ACC112 (cell line): Measurements from ENCODE around the gene PAEP.
"Not testable (repeated sequence)": the region's sequence is repeated elsewhere in the genome, so short reads cannot be mapped to it uniquely, and the experiment has no call there.

ENCODE experiments used
- H2AFZ ChIP-seq: fragments of 200-600 bp; sonication (generic); one replicate; pipeline ENCODE4 v1.6.0; 2017; ENCODE audit warnings: antibody characterized with exemption, low read length; ENCODE audit not compliant: unreplicated experiment
- H3K27ac ChIP-seq: fragments of 200-600 bp; sonication (generic); 2 replicates; pipeline ENCODE4 v1.5.1; 2014; ENCODE audit warnings: low read depth, mild to moderate bottlenecking, antibody characterized with exemption, low read length, moderate library complexity
- H3K27me3 ChIP-seq: fragments of 200-600 bp; sonication (generic); 2 replicates; pipeline ENCODE4 v1.6.1; 2014; ENCODE audit warnings: mild to moderate bottlenecking, antibody characterized with exemption, low read length, moderate library complexity, mixed read lengths; ENCODE audit not compliant: insufficient read depth
- H3K36me3 ChIP-seq: fragments of 200-600 bp; sonication (generic); 2 replicates; pipeline ENCODE4 v1.6.1; 2016; ENCODE audit warnings: mild to moderate bottlenecking, antibody characterized with exemption, low read length, moderate library complexity, mixed read lengths; ENCODE audit not compliant: insufficient read depth
- H3K4me1 ChIP-seq: fragments of 200-600 bp; sonication (generic); one replicate; pipeline ENCODE4 v1.6.1; 2016; ENCODE audit warnings: low read length, mixed read lengths; ENCODE audit not compliant: insufficient read depth, unreplicated experiment, control insufficient read depth
- H3K4me3 ChIP-seq: fragments of 200-600 bp; sonication (generic); 2 replicates; pipeline ENCODE4 v1.5.1; 2014; ENCODE audit warnings: mild to moderate bottlenecking, low read depth, low read length
- H3K79me2 ChIP-seq: fragments of 200-600 bp; sonication (generic); one replicate; pipeline ENCODE4 v1.6.0; 2016; ENCODE audit warnings: low read length; ENCODE audit not compliant: control insufficient read depth, unreplicated experiment, insufficient read depth

Gene PAEP

DNA sequence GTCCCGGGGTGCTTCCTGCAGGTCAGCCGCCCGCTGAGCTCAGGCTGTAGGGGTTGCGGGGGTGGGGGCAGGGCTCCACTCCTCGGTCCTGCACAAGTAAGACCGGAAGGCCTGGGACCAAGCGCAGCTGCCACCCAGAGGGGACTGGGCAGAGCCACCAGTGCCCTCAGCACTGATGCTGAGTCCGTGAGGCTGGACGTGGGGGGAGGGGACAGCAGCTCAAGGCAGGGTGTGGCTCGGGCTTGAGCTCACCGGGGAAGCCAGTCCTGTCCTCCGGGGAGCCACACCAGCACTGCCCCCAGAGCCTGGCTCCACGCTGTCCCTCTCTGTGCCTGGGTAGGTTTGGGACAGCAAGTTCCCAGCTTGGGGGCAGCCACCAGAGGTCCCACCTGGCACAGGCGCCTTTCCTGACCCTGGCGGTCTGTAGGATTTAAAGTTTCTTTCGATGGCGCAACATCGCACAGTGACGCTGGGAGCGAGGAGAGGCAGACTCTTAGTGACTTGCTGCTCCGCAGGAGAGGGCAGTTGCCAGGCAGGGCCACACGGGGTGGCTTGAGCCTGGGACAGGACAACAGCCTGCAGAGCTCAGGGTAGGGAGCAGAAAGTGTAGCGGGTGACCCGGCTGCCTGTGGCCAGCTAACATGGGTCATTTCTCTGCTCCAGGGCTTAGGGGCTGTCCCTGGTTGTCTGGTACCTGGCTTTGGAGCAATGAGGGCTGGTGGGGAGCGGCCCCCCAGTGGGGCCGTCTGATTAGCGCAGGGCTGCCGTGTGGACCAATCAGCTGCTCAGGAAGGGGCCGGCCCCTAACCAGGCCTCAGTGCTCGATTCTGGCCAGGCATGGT is 34.6 kb upstream of the PAEP start:
- Histone ChIP-seq H3K4me3 (no peak overlapping the region), H3K79me2 (no peaks in the 10 kb centered on the region), H3K27me3 (peaks cover 18% of the 10 kb centered on the region), H3K36me3 (no peaks in the 10 kb centered on the region), H3K27ac (no peak overlapping the region), H2AFZ (no peak overlapping the region), H3K4me1 (no peaks in the 10 kb centered on the region)

DNA sequence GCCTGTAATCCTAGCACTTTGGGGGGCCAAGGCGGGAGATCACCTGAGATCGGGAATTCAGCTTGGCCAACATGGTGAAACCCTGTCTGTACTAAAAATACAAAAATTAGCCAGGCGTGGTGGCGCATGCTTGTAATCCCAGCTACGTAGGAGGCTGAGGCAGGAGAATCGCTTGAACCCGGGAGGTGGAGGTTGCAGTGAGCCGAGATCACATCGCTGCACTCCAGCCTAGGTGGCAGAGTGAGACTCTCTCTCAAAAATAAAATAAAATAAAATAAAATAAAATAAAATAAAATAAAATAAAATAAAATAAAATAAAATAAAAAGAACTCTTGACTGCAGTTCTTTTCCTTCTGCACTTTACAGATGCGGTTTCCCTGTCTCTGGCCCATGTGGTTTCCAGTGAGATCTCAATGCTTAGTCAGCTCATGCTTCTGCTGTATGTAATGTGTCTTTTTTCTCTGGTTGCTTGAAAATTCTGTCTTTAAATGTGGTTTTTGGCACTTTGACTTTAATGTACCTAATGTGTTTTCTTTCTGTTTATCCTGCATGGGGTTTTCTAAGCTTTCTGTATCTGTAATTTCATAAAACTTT is 32.6 kb upstream of the PAEP start:
- H2AFZ ChIP-seq, H3K4me3 ChIP-seq, H3K36me3 ChIP-seq, H3K27ac ChIP-seq, H3K4me1 ChIP-seq, H3K79me2 ChIP-seq: not testable (repeated sequence)
- peaks cover 32% of the 10 kb centered on the region for H3K27me3 ChIP-seq

DNA sequence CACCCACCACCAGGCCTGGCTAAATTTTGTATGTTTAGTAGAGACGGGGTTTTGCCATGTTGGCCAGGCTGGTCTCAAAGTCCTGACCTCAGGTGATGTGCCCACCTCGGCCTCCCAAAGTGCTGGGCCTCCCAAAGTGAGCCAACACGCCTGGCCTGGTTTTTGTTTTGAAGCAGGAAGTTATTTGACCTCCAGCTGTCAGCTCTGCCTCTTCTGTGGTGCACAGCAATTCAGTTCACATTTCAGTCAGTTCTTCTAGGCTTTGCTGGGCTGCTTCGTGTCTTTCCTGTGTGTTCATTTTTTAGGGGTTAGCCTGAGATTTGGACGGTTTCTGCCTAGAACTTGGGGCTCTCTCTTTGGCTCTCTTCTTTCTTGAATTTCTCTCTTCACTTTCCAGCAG is 31.4 kb upstream of the PAEP start:
- no peak overlapping the region for H2AFZ ChIP-seq
- H3K36me3 ChIP-seq, result no peaks in the 10 kb centered on the region
- H3K4me1 ChIP-seq, result no peaks in the 10 kb centered on the region
- H3K27me3 ChIP-seq, result peaks cover 41% of the 10 kb centered on the region
- H3K79me2 ChIP-seq, result no peaks in the 10 kb centered on the region
- no peak overlapping the region for H3K27ac ChIP-seq
- H3K4me3 ChIP-seq, result no peak overlapping the region

DNA sequence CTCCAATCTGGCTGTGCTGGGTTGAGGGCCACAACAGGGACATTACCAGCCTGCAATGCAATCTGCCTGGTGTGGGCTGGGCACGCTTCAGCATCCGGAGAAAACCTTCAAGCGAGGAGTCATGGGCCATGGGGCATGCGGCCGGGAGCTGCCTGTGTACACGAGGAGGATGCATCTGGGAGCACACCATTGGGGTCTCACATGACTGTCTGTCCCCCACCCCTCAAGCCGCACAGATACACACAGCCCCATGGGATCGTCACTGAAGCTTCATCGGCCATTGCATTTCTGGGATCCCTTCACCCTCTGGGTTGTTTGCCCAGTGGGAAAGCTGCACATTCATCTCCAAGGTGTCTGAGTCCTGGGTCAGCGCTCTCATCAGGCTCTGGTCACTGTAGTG is 30.5 kb upstream of the PAEP start:
- Histone ChIP-seq H3K27ac (no peak overlapping the region), H2AFZ (no peak overlapping the region), H3K27me3 (peaks cover 41% of the 10 kb centered on the region), H3K79me2 (no peaks in the 10 kb centered on the region), H3K4me3 (no peak overlapping the region), H3K4me1 (no peaks in the 10 kb centered on the region), H3K36me3 (no peaks in the 10 kb centered on the region)

DNA sequence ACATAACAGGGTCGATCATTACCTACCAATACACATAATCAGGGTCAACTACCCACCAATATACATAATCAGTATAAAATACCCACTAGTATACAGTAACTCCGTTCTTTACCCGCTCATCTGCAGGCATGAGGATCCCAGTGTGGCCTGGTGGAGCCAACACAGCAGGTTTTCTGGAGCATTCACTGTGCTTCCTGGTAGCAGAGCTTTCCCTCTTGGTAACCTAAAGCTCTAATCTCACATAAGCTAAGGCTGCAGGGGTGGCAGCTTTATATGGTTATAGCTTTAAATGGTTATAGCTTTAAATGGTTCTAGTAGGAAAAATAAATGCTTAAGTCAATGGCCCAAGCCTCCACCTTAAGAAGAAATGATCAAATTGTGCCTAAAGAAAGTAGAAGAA is 28.4 kb upstream of the PAEP start:
- H3K27ac ChIP-seq, result no peak overlapping the region
- H2AFZ ChIP-seq, result no peak overlapping the region
- no peaks in the 10 kb centered on the region for H3K36me3 ChIP-seq
- H3K27me3 ChIP-seq, result peaks cover 59% of the 10 kb centered on the region
- no peaks in the 10 kb centered on the region for H3K79me2 ChIP-seq
- H3K4me1 ChIP-seq, result peaks cover 3% of the 10 kb centered on the region
- H3K4me3 ChIP-seq, result no peak overlapping the region

DNA sequence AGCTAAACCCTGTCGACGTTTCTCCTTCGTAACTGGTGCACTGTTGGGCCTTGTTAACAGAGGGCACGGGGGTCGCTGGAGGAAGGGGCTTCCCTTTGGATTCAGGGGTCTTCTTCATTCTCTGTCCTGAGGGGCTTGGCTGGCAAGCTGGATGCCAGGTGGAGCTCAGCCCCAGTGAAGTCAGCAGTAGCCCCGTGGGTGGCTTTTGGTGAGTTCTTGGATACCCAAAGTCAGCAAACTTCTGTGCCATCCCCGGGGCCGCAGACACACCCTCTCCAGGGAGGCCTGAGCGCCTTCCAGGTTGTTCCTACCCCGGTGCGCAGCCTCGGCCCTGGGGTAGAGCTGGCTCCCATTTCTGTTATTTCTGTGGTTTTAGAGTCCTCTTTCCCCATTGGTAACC is 27.9 kb upstream of the PAEP start:
- Histone ChIP-seq H3K4me1 (peaks cover 3% of the 10 kb centered on the region), H2AFZ (no peak overlapping the region), H3K27ac (no peak overlapping the region), H3K27me3 (peaks cover 64% of the 10 kb centered on the region), H3K36me3 (no peaks in the 10 kb centered on the region), H3K79me2 (no peaks in the 10 kb centered on the region), H3K4me3 (no peak overlapping the region)

DNA sequence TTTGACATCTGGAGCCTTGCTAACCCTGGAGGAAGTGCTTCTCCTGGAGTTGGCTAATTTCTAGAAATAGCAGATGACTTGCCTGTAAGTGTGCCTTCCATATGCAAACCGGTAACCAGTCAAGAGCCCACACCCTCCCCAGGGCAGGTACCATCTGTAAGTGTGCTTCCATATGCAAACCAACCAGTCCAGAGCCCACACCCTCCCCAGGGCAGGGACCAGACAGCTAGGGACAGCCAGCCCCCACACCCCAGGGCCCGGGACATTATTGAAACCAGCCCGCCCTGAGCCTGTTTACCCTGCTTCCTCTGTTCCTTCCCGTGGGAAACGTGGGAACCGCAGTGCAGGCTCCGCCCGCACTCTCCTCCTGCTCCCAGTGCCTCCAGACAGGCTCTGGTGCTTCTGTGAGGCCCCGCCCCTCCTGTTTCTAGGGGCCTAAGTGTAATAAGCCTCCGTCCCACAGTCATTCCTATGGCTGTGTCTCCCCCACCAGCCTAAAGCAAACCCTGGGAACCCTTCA is 27.3 kb upstream of the PAEP start:
- H2AFZ ChIP-seq, H3K79me2 ChIP-seq, H3K36me3 ChIP-seq, H3K27ac ChIP-seq, H3K4me1 ChIP-seq, H3K4me3 ChIP-seq: not testable (repeated sequence)
- H3K27me3 ChIP-seq, result peaks cover 68% of the 10 kb centered on the region

DNA sequence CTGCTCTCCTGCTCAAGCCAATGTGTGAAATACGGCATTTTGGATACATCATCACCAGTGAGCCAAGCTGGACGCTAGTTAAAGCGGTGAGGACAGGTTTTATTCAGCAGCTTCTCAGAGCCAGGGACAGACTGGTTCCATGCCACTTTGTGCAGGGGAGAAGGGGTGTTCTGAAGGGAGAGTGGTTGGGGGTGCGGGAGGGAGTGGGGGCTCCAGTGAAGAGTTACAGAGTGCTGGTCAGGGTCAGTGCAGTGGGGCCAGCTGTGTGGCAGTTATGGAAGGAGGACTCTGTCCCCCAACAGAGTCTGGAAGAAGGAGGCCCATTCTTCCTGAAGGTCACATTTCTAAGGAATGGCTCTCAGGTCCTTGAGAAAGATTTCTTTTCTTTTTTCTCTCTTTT is 26.7 kb upstream of the PAEP start:
- H3K36me3 ChIP-seq, H2AFZ ChIP-seq, H3K4me3 ChIP-seq, H3K79me2 ChIP-seq, H3K4me1 ChIP-seq, H3K27ac ChIP-seq: not testable (repeated sequence)
- peaks cover 70% of the 10 kb centered on the region for H3K27me3 ChIP-seq

DNA sequence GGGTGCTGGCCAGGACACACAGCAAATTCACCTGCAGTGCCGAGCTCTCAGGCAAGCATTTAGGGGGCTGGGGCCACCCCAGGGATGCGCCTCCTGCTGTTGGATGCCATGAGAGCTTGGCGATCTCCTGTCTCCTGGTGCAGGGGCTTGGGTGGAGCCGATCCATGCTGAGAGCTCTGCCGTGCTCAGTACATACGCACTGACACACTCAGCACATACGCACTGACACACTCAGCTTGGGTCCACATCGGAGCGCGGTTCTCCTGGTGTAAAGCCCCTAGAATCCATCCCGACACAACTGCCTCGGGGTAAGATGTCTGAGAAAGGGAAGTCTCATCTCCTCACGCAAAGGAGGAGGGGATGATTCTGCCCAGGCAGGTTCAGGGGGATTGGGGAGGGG is 25.9 kb upstream of the PAEP start:
- not testable (repeated sequence) for H3K27ac ChIP-seq, H3K36me3 ChIP-seq, H2AFZ ChIP-seq, H3K4me1 ChIP-seq, H3K4me3 ChIP-seq, H3K79me2 ChIP-seq
- peaks cover 72% of the 10 kb centered on the region for H3K27me3 ChIP-seq

DNA sequence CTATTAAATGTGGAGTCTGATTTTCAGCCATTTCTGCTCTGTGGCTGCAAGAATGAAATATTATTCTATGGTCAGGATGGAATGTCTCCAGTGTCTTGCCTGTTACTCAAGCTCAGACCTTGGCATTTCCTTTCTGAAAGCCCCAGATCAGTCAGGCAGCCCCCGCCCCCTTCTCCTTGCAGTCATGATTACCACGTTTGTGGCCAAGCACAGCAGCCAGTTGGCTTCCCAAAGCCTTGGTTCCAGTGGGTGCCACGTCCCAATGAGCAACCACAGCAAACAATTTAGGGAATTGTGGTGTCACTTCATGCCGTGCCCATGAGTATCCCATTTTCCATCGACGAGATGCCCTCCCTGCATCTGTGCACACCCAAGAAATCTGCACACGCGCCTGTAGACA is 25.3 kb upstream of the PAEP start:
- Histone ChIP-seq H3K4me3 (no peak overlapping the region), H2AFZ (no peak overlapping the region), H3K27me3 (peaks cover 72% of the 10 kb centered on the region), H3K4me1 (peaks cover 3% of the 10 kb centered on the region), H3K27ac (no peak overlapping the region), H3K79me2 (no peaks in the 10 kb centered on the region), H3K36me3 (no peaks in the 10 kb centered on the region)

DNA sequence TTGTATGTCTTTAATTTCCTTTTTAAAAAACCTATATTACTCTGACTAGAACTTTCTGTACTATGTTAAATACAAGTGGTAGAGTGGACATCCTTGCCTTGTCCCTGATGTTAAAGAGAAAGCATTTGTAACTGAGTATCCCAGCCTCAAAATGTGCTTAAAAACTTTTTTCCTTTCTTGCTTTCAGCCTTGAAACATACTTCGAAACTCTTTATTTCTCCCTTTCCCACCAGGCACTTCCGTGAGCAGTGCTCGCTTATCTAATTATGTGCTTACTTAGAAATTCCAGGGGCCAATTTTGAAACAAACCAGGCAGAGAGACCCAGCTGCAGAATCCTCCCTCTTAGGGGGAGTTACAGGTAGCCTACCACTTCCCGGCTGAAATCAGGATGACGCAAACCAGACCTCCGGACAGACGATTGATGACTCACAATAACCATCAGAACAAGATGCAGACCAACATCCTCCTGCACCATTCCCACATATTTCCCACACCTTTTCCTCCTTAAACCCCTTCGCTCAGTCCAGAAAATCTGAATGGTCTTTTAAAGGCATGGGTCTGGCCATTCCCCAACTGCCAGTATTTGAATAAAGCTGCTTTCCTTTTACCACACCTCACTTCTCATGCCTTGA is 18.2 kb upstream of the PAEP start:
- H3K27ac ChIP-seq, H3K79me2 ChIP-seq, H3K36me3 ChIP-seq, H3K4me1 ChIP-seq, H2AFZ ChIP-seq, H3K4me3 ChIP-seq: not testable (repeated sequence)
- peaks cover 46% of the 10 kb centered on the region for H3K27me3 ChIP-seq
